H1 (cell line): ENCODE results near the gene TRMT61B. TPM values are rescaled to one million over a fixed set of nuclear protein-coding genes. Genes with fewer than 3 reads are reported as not detected.

ENCODE experiments used
- CTCF ChIA-PET: fragments of 300-600 bp; sonication (Branson Sonifier 250); formaldehyde crosslinking; loops from one replicate; lab custom pipeline; 2021; ENCODE audit not compliant: partially characterized antibody; lab: Charles Lee
- POLR2A ChIA-PET: fragments of 300-600 bp; sonication (Branson Sonifier 250); formaldehyde crosslinking; loops from one replicate; lab custom pipeline; 2021; ENCODE audit warnings: inconsistent platforms; ENCODE audit not compliant: partially characterized antibody; lab: Charles Lee
- DNase-seq, 2 experiments: peaks; one replicate each; pipeline versions ENCODE4 v3.0.0 to v3.0.0-alpha.2; 2010 to 2022; ENCODE audit warnings: low spot score in 2 of 2, low read depth in 1 of 2, mixed read lengths in 1 of 2
- FAIRE-seq: peaks from 2 replicates; lab custom pipeline; 2011; peaks lifted over from hg19 to GRCh38; lab: Jason Lieb, UNC
- H2AFZ ChIP-seq: 2 replicates; pipeline ENCODE4 v1.8.1; 2012; ENCODE audit warnings: low read length, inconsistent platforms
- H2AK5ac ChIP-seq: 2 replicates; pipeline ENCODE4 v1.6.1; 2013; ENCODE audit warnings: low read depth, low read length
- H2BK120ac ChIP-seq: replicated peaks from 2 replicates; pipeline ENCODE3; 2013; ENCODE audit warnings: low read depth, low read length, inconsistent platforms
- H2BK12ac ChIP-seq: 2 replicates; pipeline ENCODE4 v1.6.1; 2013; ENCODE audit warnings: low read depth, low read length
- H2BK15ac ChIP-seq: 2 replicates; pipeline ENCODE4 v1.6.1; 2013; ENCODE audit warnings: low read length
- H2BK20ac ChIP-seq: 2 replicates; pipeline ENCODE4 v1.6.1; 2013; ENCODE audit warnings: low read length
- H2BK5ac ChIP-seq: 2 replicates; pipeline ENCODE4 v1.6.1; 2013; ENCODE audit warnings: low read depth, low read length
- H3K14ac ChIP-seq: 2 replicates; pipeline ENCODE4 v1.6.1; 2013; ENCODE audit warnings: inconsistent platforms; ENCODE audit not compliant: insufficient read length
- H3K18ac ChIP-seq: 2 replicates; pipeline ENCODE4 v1.6.1; 2013; ENCODE audit warnings: low read length; ENCODE audit errors: extremely low read depth
- H3K23ac ChIP-seq: 2 replicates; pipeline ENCODE4 v1.6.1; 2013; ENCODE audit warnings: inconsistent platforms; ENCODE audit not compliant: insufficient read length
- H3K23me2 ChIP-seq: 2 replicates; pipeline ENCODE4 v1.6.1; 2013; ENCODE audit warnings: low read depth, low read length
- H3K27ac ChIP-seq: 2 replicates; pipeline ENCODE4 v1.6.1; 2011; ENCODE audit warnings: low read depth, low read length, inconsistent platforms
- H3K27me3 ChIP-seq, 4 experiments: replicated peaks in 1 of 4; 1 replicate in 1 of 4; 2 replicates in 3 of 4; pipeline versions ENCODE4 v1.6.1 to v1.8.1; 2011 to 2013; ENCODE audit warnings: low read length in 3 of 4, mild to moderate bottlenecking in 3 of 4, inconsistent platforms in 2 of 4, mixed read lengths in 2 of 4, moderate library complexity in 1 of 4; ENCODE audit not compliant: control insufficient read depth in 3 of 4, insufficient read depth in 3 of 4; ENCODE audit errors: extremely low read depth in 1 of 4
- H3K36me3 ChIP-seq, 4 experiments: 2 replicates each; pipeline versions ENCODE4 v1.6.1 to v1.8.1; 2011 to 2013; ENCODE audit warnings: mild to moderate bottlenecking in 4 of 4, low read length in 3 of 4, moderate library complexity in 2 of 4, control low read depth in 1 of 4, inconsistent platforms in 1 of 4; ENCODE audit not compliant: insufficient read depth in 4 of 4, control insufficient read depth in 2 of 4
- H3K4ac ChIP-seq: replicated peaks from 2 replicates; pipeline ENCODE3; 2013; ENCODE audit warnings: low read length, low read depth, mixed read lengths, inconsistent platforms; ENCODE audit not compliant: insufficient read length
- H3K4me1 ChIP-seq, 4 experiments: replicated peaks in 1 of 4; 1 replicate in 1 of 4; 2 replicates in 3 of 4; pipeline versions ENCODE4 v1.6.1 to v1.8.1; 2011 to 2013; ENCODE audit warnings: low read length in 3 of 4, inconsistent platforms in 2 of 4, mixed read lengths in 1 of 4; ENCODE audit not compliant: insufficient read depth in 4 of 4, control insufficient read depth in 3 of 4
- H3K4me2 ChIP-seq, 2 experiments: 2 replicates each; pipeline versions ENCODE4 v1.6.1 to v1.8.1; 2011 to 2013; ENCODE audit warnings: low read depth in 2 of 2, low read length in 2 of 2, control low read depth in 1 of 2, inconsistent platforms in 1 of 2, mild to moderate bottlenecking in 1 of 2; ENCODE audit not compliant: insufficient read depth in 1 of 2
- H3K4me3 ChIP-seq, 4 experiments: fragments of 200-600, 300-600 bp in 1 of 4; sonication (generic), shearing (Covaris generic), sonication (Bioruptor Twin) in 1 of 4; 2 replicates each; pipeline versions ENCODE4 v1.5.1 to v1.8.1; 2011 to 2016; ENCODE audit warnings: low read length in 4 of 4, low read depth in 3 of 4, control low read depth in 2 of 4, inconsistent platforms in 2 of 4, mild to moderate bottlenecking in 2 of 4, mixed read lengths in 1 of 4, moderate library complexity in 1 of 4; ENCODE audit not compliant: insufficient read depth in 2 of 4; ENCODE audit errors: extremely low read depth in 1 of 4
- H3K56ac ChIP-seq: replicated peaks from 2 replicates; pipeline ENCODE3; 2013; ENCODE audit warnings: low read depth, mild to moderate bottlenecking, mixed read lengths, low read length, inconsistent platforms; ENCODE audit not compliant: insufficient read length
- H3K79me1 ChIP-seq: 2 replicates; pipeline ENCODE4 v1.6.1; 2013; ENCODE audit warnings: low read depth, low read length, control low read depth
- H3K79me2 ChIP-seq, 2 experiments: 2 replicates each; pipeline versions ENCODE4 v1.6.1 to v1.8.1; 2012 to 2013; ENCODE audit warnings: low read length in 2 of 2, mild to moderate bottlenecking in 2 of 2, inconsistent platforms in 1 of 2; ENCODE audit not compliant: insufficient read depth in 2 of 2, control insufficient read depth in 1 of 2
- H3K9ac ChIP-seq, 4 experiments: replicated peaks in 1 of 4; 1 replicate in 1 of 4; 2 replicates in 3 of 4; pipeline versions ENCODE4 v1.6.1 to v1.8.1; 2011 to 2013; ENCODE audit warnings: low read depth in 3 of 4, low read length in 3 of 4, control low read depth in 2 of 4, mild to moderate bottlenecking in 2 of 4, moderate library complexity in 2 of 4, inconsistent platforms in 1 of 4; ENCODE audit errors: extremely low read depth in 1 of 4
- H3K9me3 ChIP-seq, 2 experiments: 2 replicates each; pipeline versions ENCODE4 v1.6.1 to v1.8.1; 2012 to 2013; ENCODE audit warnings: mild to moderate bottlenecking in 2 of 2, moderate library complexity in 2 of 2, control low read depth in 1 of 2, inconsistent platforms in 1 of 2, low read depth in 1 of 2, low read length in 1 of 2, mixed read lengths in 1 of 2; ENCODE audit not compliant: insufficient read depth in 2 of 2
- H4K20me1 ChIP-seq, 2 experiments: replicated peaks in 1 of 2; 2 replicates each; pipeline versions ENCODE3 to v1.8.1; 2011 to 2013; ENCODE audit warnings: inconsistent platforms in 2 of 2, low read length in 2 of 2, mild to moderate bottlenecking in 1 of 2; ENCODE audit not compliant: insufficient read depth in 2 of 2, control insufficient read depth in 1 of 2
- H4K5ac ChIP-seq: 2 replicates; pipeline ENCODE4 v1.6.1; 2013; ENCODE audit warnings: low read length, low read depth, mixed read lengths, inconsistent platforms; ENCODE audit not compliant: insufficient read length
- H4K8ac ChIP-seq: 2 replicates; pipeline ENCODE4 v1.8.0; 2013; ENCODE audit warnings: mild to moderate bottlenecking, moderate library complexity, low read length, inconsistent platforms; ENCODE audit not compliant: insufficient read depth; ENCODE audit errors: extremely low read depth
- H4K91ac ChIP-seq: replicated peaks from 2 replicates; pipeline ENCODE3; 2013; ENCODE audit warnings: low read length, mixed read lengths, inconsistent platforms; ENCODE audit not compliant: insufficient read length
- EGR1 ChIP-seq: IDR thresholded peaks from 2 replicates; pipeline ENCODE4 v1.6.1; 2011; ENCODE audit warnings: low read depth, low read length, borderline replicate concordance
- GTF2F1 ChIP-seq: IDR thresholded peaks from 2 replicates; pipeline ENCODE4 v1.6.1; 2012; ENCODE audit warnings: low read depth, low read length, improper control_type of control experiment, borderline replicate concordance
- SP4 ChIP-seq: IDR thresholded peaks from 2 replicates; pipeline ENCODE4 v1.6.1; 2012; ENCODE audit warnings: low read length, inconsistent platforms
- TAF1 ChIP-seq: IDR thresholded peaks from 2 replicates; pipeline ENCODE4 v1.6.1; 2011; ENCODE audit warnings: mild to moderate bottlenecking, low read depth, low read length
- WGBS, 2 experiments: shearing (Covaris generic) in 1 of 2; methylation state at CpG; one replicate each; pipeline versions ENCODE4 v1.1.6 to v1.1.7; 2013 to 2015; ENCODE audit warnings: low lambda C conversion rate in 2 of 2, mixed read lengths in 2 of 2, inconsistent platforms in 1 of 2, low coverage in 1 of 2, missing lambda C conversion rate in 1 of 2; ENCODE audit not compliant: insufficient replicate concordance in 2 of 2, insufficient coverage in 1 of 2, insufficient read length in 1 of 2; ENCODE audit errors: extremely low coverage in 1 of 2, missing lambda C conversion rate in 1 of 2; 5-methylcytosine and 5-hydroxymethylcytosine counted together
- polyA plus RNA-seq, 7 experiments: library from polyadenylated mRNA; depleted of rRNA in 3 of 7; stranded (reverse) in 5 of 7; unstranded in 2 of 7; fragments of >200 nt in 5 of 7; fragments of 200-250 nt in 2 of 7; gene quantifications; 1 replicate in 5 of 7; 2 replicates in 1 of 7; 4 replicates in 1 of 7; pipeline versions ENCODE4 v1.2.1 to v1.2.3, GENCODE V29; 2011 to 2013; ENCODE audit warnings: missing spikeins in 2 of 7, mixed read lengths in 2 of 7
- total RNA-seq: library from RNA; stranded (reverse); fragmentation: NEBNext Ultra II Directional; extraction: Animal tissue kit (Norgen Biotek cat#: 25700); gene quantifications from 2 replicates; pipeline ENCODE4 v1.2.1, GENCODE V29; 2021

Gene TRMT61B
- total and polyA plus RNA-seq, 2 of the 8 experiments (the other 6 are each of a cell fraction or from before 2014, with no cell fraction given), result 10.4 to 27.8 TPM

- 94% methylated on average over 21 of the region's 21 CpGs; no CpG with 5 or more reads in 1 of the 2 experiments for WGBS, 2 experiments
Observed at GRCh38 chr2:28893488-28893887, 23.4 kb upstream of the TRMT61B start.

More at GRCh38 chr2:28893488-28893887, 23.4 kb upstream of the TRMT61B start:
- Histone ChIP-seq H3K79me1 (no peaks in the 10 kb centered on the region), H3K4ac (no peak overlapping the region), H3K18ac (no peak overlapping the region), H4K20me1 (peaks cover 13 to 24% of the 10 kb centered on the region in 2 experiments), H3K9me3 (no peaks in the 10 kb centered on the region), H3K56ac (no peak overlapping the region), H3K23ac (no peak overlapping the region), H3K23me2 (0 out of 2 replicates have a peak, but pooled peaks cover 2% of the 10 kb centered on the region), H2AK5ac (no peak overlapping the region), H3K36me3 (no peaks in the 10 kb centered on the region)
- POLR2A ChIA-PET, result interaction anchor here (1.3 to 6.1 kb wide), 5 partner anchors 8 to 23 kb away, joined by 3 to 63 read pairs (median 7); partner anchors contain the start of gene TRMT61B
- no peak for TF ChIP-seq EGR1
- TF ChIP-seq GTF2F1, result no peak
- TF ChIP-seq SP4, result no peak
- no peak for TF ChIP-seq TAF1
- TF ChIP-seq, all 59 proteins: peak for 0
- Histone ChIP-seq H2BK5ac (no peak overlapping the region), H2BK20ac (no peak overlapping the region), H4K5ac (no peak overlapping the region), H2AFZ (no peak overlapping the region), H3K27me3 (no peaks in the 10 kb centered on the region; a peak in 1 of 7 replicates), H3K79me2 (peaks cover 40% of the 10 kb centered on the region in 2 experiments), H3K4me1 (peaks cover 0 to 3% (median 3%) of the 10 kb centered on the region in 4 experiments; a peak in 4 of 7 replicates), H3K4me3 (no peak overlapping the region), H3K9ac (no peak overlapping the region), H4K91ac (no peak overlapping the region), H2BK12ac (no peak overlapping the region), H2BK120ac (no peak overlapping the region), H4K8ac (no peak overlapping the region), H3K27ac (no peak overlapping the region), H2BK15ac (no peak overlapping the region), H3K14ac (no peak overlapping the region), H3K4me2 (no peak overlapping the region)
- FAIRE-seq, result no peak
- no peak for DNase-seq
- CTCF ChIA-PET, result interaction anchor here (0.7 kb wide), 1 partner anchor 23 kb away, joined by 3 read pairs; the partner anchor contains the start of gene TRMT61B
